ENCODE results near the gene OCIAD1.
"Not testable (repeated sequence)": the region's sequence is repeated elsewhere in the genome, so short reads cannot be mapped to it uniquely, and the experiment has no call there.

The OCIAD1 gene

GRCh38 chr4:48830706-48831531 is at the start of gene OCIAD1:
Gene OCIAD1 (plus strand): TSS chr4:48831088. CDS start chr4:48832625, 1,537 bp downstream.
- peak; percentile 100 for DNase-seq (ENCODE audit: low spot score)

- DNase-seq (ENCODE audit: low spot score): no peak
Measured at GRCh38 chr4:48781968-48782367, 48.9 kb upstream of the OCIAD1 start.

GRCh38 chr4:48785302-48785701 is 45.6 kb upstream of the OCIAD1 start:
- DNase-seq (ENCODE audit: low spot score): no peak

GRCh38 chr4:48786549-48786948 is 44.3 kb upstream of the OCIAD1 start:
- no peak for DNase-seq (ENCODE audit: low spot score)

- peak; percentile 77 for DNase-seq (ENCODE audit: low spot score)
Measured at GRCh38 chr4:48787056-48787455, 43.8 kb upstream of the OCIAD1 start.

- DNase-seq (ENCODE audit: low spot score): no peak
Measured at GRCh38 chr4:48790561-48790960, 40.3 kb upstream of the OCIAD1 start.

GRCh38 chr4:48791313-48791712 is 39.6 kb upstream of the OCIAD1 start:
- DNase-seq (ENCODE audit: low spot score): no peak

GRCh38 chr4:48792348-48793006 is 38.4 kb upstream of the OCIAD1 start:
- no peak for DNase-seq (ENCODE audit: low spot score)

GRCh38 chr4:48795108-48795507 is 35.8 kb upstream of the OCIAD1 start:
- no peak for DNase-seq (ENCODE audit: low spot score)

- DNase-seq (ENCODE audit: low spot score): no peak
Measured at GRCh38 chr4:48796191-48796926, 34.5 kb upstream of the OCIAD1 start.

GRCh38 chr4:48796927-48797679 is 33.8 kb upstream of the OCIAD1 start:
- no peak for DNase-seq (ENCODE audit: low spot score)

- no peak for DNase-seq (ENCODE audit: low spot score)
Measured at GRCh38 chr4:48798117-48798516, 32.8 kb upstream of the OCIAD1 start.

- DNase-seq (ENCODE audit: low spot score): no peak
Measured at GRCh38 chr4:48799157-48799556, 31.7 kb upstream of the OCIAD1 start.

- DNase-seq (ENCODE audit: low spot score): not testable (repeated sequence)
Measured at GRCh38 chr4:48800155-48800554, 30.7 kb upstream of the OCIAD1 start.

GRCh38 chr4:48801016-48801715 is 29.7 kb upstream of the OCIAD1 start:
- no peak for DNase-seq (ENCODE audit: low spot score)

- DNase-seq (ENCODE audit: low spot score): no peak
Measured at GRCh38 chr4:48804584-48805301, 26.1 kb upstream of the OCIAD1 start.

GRCh38 chr4:48812866-48813265 is 18.0 kb upstream of the OCIAD1 start:
- no peak for DNase-seq (ENCODE audit: low spot score)

- no peak for DNase-seq (ENCODE audit: low spot score)
Measured at GRCh38 chr4:48813964-48814363, 16.9 kb upstream of the OCIAD1 start.

- DNase-seq (ENCODE audit: low spot score): no peak
Measured at GRCh38 chr4:48815483-48815882, 15.4 kb upstream of the OCIAD1 start.

GRCh38 chr4:48816297-48816696 is 14.6 kb upstream of the OCIAD1 start:
- DNase-seq (ENCODE audit: low spot score): not testable (repeated sequence)

- no peak for DNase-seq (ENCODE audit: low spot score)
Measured at GRCh38 chr4:48816971-48817370, 13.9 kb upstream of the OCIAD1 start.
